HG02884 (cell line): Measurements from ENCODE around the gene TLX1.

Source experiments
- ATAC-seq: cut with Tn5 transposase; IDR thresholded peaks from one replicate; pipeline ENCODE4 v1.9.1; 2021; ENCODE audit warnings: mild to moderate bottlenecking, moderate library complexity; ENCODE audit not compliant: unreplicated experiment

TLX1 gene

DNA sequence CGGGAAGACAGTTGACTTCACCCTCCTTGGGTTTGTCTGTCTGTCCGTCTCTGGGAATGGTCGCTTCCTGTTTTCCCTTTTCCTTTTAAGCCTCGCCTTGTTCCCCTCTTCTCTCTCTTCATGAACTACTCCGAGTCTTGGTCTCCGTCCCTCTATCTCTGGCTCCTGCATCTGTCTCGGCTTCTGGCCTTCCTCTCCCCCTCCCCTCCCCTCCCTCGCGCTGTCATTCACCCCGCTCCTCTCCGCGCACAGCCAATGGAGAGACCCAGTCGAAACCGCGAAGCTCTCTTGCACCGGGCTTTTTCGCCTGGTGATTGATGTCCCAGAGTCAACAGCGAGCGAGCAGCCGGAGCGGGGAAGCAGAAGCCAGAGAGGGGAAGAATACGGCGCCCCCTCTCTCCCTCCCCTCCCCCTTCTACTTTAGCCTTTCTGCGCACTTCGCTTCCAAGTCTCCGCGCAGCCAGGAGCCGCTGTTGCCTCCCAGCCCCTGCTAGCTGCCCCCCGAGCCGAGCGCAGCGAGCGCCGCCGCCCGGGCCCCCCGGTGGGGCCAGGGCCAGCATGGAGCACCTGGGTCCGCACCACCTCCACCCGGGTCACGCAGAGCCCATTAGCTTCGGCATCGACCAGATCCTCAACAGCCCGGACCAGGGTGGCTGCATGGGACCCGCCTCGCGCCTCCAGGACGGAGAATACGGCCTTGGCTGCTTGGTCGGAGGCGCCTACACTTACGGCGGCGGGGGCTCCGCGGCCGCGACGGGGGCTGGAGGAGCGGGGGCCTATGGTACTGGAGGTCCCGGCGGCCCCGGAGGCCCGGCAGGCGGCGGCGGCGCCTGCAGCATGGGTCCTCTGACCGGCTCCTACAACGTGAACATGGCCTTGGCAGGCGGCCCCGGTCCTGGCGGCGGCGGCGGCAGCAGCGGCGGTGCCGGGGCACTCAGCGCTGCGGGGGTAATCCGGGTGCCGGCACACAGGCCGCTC, at the start of gene TLX1:
TLX1 (plus strand) TSS at position 317 of the 978 bp plus-strand sequence; CDS start at position 559, 242 bp downstream.
- no peak for ATAC-seq

DNA sequence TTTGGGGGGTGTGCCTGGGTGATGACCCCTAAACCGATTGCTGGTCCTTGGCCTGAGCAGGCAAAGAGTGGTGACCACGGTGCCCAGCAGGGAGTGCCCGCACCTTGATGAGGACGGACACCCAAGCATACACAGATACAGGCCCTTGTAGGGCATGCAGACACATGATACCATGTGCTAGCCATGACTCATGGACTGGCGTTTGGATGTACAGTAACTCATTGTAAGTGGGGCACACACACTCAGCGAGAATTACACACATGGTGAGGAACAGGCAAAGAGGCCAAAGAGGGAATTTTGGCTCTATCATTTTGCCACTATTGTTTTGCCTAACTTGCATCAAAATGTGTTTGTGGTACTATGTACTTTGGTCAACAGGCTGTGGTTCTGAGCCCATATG, 45.3 kb upstream of the TLX1 start:
- no peak for ATAC-seq

DNA sequence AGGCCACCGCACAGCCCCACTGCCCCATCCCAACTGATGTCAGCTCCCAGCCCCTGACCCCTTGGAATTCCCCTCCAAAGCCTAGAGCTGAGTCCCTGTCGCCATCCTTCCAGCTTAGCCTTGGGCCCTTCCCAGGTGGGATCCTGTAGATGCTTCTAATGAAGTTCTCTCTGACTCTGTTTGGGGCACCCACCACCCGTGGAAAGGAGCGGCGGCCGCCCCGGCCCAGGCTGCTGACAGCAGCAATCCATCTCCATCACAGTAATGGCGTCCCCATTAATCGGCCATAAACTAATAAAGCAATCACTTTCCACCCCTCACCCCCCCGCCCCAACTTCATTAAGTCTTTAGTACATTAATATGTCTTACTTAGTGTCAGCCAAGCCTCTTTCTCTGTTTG, 43.7 kb upstream of the TLX1 start:
- ATAC-seq, result no peak

DNA sequence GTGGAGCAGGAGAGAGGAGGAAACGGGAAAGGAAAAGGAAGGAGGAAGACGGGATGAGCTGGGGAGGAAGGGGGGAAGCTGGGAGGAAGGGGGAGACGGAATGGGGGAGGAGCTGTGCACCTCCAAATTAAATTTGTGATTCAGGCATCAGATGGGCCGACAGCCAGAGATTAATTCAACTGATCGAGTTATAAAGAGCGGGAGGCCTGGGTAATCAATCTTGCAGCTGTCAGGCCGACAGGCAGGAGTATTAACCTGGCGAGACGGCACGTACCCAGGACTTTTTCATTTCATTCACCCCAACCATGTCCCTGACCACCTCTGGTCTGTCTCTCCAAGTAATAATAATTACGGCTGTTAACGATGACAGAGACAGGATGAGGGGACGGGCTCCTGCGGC, 43.1 kb upstream of the TLX1 start:
- no peak for ATAC-seq

DNA sequence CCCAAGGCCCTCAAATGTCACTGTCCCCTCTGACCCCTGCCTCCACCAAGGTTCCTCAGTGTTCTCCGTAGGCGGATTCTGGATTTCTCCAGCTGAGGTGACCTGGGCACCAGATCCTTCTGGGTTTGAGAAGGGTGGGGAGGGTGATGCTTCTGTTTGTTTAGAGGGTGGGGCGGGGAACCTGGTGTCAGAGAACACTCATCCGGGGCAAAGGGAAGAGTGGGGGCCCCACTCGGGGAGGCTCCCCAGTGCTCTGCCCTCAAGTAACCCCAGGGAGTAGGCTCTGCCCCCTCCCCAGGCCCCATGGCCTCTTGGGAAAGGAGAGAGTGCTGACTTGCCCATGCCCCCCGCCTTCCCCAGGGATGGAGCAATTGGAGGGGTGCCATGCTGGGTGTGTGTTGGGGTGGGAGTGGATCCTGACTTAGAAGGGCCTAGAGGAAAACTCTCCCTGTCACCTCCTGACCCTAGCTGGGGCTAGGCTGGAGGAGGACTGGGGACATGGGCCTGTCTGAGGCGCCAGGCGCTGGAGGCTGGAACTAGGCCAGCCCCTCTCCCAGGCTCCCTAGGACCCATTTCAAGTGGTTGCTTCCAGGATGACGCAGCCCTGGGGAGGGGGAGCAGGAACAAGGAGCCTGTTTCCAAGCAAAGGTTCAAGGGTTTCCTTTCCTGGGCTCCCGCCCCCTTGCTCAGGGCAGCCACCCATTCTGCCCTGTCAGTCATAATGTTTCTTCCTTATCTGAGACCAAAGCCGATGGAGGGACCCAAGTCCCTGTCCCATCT, 41.4 kb upstream of the TLX1 start:
- no peak for ATAC-seq

DNA sequence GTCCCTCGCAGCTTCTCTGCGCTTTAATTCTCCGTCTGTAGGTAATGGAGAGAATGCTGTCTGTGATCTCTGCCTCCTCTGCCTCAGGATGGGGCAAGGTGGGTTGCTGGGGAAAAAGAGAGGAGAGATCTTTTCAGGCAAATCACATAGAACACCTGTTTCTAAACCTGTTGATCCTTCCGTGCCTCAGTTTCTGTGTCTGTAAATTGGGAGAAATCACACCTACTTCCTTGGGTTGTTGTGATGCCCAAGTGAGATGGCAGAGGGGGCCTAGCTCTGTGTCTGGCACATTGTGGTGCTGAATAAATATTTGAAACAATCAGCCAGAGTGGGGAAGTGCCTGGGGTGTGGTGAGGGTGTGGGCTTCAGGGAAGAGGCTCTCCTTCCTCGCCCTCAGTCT, 40.5 kb upstream of the TLX1 start:
- no peak for ATAC-seq

DNA sequence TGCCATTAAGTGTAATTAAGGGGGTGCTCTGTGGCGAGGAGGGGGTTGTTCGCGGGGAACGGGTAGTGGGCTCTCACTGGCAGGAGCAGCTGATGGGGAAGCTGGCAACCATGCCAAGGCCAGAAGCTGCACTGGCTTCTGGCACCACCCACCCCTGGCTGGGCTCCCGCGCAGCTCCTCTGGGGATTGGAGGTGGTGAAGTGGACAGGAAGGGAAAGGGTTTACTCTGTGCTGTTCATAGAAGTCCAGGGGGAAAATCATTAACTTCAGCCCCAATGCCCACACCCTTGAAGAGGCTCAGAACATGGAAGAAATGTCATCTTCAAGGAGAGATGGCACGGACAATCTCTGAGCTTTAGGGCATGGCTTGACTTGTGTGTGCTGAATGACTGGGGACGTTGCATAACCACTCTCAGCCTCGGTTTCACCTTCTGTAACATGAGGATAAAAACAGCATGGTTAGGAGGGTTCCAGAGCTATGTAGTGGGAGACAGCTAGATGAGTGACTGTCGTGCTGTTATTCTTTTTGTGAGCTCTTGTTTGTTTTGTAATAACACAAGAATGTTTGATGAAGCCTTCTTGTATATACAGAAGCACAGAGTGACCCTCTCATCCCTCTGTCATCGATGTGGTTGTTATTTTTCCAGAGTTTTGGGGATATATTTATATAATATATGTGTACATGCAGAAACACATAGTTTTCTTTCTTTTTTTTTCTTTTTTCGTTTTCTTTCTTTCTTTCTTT, 39.4 kb upstream of the TLX1 start:
- no peak for ATAC-seq

DNA sequence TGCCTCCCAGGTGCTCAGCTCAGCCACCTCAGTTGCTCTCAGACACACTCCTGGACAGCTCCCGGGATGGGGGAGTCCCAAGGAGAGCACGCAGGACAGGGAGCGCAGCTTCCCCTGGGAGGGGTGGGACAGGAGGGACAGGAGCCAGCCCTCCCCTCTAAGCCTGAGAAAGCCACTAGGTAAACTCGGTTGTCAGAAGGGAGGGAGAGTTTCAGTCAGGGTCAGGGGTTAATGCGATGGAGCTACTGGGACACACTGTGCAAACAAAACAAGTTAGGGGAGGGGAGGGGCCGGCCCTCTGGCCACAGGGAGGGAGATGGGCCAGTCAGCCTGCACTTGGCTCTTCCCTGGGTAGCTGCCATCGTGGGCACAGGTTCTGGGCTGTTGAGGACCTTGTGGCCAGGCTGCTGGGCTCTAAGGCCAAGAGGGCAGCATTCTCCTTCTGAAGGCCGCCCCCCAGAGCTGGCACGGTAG, 38.2 kb upstream of the TLX1 start:
- no peak for ATAC-seq

DNA sequence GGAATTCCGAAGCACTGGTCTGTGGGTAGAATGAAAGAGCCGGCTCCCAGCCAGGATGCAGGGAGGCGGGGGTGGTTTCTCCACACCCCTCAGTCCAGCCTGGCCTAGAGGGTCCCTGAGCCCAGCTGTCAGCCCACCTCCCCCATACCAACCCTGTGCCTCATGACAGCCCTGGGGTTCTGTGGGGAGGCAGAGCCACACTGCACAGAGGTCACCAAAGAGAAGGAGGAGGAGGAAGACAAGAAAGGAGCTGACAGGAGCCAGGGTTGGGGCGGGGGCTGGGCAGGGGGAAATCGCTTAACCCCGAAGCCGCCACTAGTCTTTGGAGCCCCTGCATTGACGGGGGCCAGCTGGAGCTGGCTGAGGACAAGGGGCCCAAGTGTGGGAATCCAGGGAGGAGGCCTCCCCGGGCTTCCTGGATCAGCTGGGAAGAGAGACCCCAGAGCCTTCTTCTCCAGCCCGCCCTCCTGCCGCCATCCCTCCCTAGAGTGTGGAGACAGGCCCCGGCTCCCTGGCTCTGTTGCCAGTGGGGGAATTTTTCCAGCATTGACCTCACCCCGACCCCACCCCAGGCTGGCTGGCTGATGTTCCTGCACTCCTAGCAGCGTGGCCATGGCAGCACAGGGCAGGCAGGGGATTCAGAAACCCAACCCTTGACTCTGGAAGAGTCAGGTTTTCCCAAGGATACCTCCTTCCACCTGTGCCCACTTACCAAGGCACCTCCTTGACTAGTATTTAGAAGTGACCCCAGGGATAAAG, 36.8 kb upstream of the TLX1 start:
- ATAC-seq, result no peak

DNA sequence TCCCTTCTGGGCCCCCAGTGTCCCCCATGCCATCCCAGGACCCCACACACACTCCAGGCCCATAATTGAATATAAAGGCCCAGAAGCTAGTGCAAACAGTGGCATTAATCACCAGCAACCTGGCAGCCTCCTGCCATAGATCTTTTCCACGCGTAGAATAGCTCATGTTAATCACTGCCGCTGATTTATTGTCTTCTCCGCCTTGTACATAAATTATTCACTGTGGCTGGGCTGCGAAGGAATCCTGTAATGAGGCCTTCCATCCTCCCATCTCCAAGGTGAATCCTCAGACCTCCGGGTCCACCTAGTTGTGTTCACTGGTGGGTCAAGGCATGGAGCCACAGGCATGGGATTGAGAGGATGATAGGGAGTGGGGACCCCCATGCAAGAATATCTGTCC, 36.1 kb upstream of the TLX1 start:
- no peak for ATAC-seq

DNA sequence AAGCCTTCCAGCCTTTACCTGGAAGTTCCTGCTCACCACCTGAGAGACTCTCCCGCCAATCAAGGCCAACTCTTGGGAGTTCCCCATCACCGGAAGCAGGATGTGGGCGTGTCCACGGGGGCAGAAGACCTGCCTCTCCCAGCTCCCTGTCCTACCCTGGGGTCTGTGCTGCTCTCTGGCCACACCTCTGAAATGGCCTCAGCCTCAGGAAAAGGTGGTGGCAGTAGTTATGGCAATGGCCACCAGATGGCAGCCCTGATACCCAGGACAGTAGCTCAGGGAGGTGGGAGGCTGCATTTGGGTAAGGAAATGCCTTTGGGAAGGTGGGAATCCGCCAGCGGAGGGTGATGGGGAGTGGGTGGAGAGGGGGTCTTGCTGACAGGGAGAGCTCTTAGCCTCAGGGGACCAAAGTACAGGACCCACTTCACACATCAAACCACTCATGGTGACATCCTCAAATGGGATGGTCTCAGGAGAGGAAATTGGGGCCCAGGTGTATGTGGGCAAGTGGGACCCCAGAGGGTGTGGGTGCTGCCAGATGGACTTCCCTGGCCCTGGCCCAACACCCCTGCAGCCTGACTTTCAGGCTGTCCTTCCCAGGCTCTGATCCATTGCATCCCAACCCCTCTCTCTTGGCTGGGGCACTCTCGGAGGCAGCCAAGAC, 35.4 kb upstream of the TLX1 start:
- no peak for ATAC-seq

DNA sequence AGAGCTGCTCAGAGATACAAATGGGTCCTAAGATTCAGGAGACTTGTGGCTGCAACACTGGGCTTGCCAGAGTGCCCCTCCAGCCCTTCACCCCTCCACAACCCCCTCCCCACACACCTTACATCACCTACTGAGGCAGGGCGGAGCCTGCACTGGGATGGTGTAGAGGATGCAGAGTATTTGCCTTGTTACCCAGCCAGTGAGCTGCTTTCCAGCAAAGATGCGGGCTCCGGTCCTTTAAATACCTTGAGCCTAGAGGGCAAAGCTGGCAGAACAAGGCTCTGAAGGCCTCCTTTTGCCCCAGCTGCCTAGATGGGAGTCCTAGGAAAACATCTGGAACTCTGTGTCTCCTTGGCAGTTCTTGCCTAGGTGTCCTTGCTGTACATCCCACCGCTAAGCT, 34.7 kb upstream of the TLX1 start:
- ATAC-seq, result no peak

DNA sequence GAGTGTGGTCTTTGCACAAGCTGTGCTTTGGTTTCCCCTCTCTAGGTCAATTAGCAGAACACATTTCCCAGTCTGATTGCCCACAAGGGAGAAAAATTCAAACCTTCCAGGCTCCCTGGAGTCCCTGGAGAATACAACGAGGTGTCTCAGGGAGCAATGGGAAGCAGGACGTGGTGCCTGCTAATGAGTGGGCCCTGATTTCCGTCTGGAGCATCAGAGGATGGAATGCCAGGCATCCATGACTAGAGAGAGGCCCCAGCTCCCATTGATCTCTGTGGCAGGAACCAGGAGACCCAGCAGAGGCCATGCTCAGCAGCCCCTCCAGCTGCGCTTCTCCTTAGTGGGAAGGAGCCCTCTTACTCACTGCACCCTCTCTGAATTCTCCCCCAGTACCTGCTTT, 33.2 kb upstream of the TLX1 start:
- no peak for ATAC-seq

DNA sequence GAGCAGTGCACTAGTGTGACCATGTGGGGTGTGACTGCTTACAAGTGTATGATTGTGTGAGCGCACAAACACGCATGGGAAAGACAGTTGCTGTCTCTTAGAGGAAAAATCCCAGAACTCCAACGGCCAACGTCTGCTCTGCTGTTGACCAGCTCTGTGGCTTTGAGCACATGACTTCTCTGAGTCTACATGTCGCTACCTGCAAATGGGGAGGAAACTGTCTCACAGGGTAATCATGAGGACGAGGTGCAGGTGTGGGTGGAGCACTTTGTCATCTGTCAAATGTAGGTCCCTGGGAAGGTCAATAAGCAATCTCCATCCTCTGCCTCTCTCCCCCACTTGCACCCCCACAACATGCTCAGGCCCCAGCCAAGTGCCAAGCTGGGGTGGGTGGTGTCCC, 31.2 kb upstream of the TLX1 start:
- ATAC-seq, result no peak

DNA sequence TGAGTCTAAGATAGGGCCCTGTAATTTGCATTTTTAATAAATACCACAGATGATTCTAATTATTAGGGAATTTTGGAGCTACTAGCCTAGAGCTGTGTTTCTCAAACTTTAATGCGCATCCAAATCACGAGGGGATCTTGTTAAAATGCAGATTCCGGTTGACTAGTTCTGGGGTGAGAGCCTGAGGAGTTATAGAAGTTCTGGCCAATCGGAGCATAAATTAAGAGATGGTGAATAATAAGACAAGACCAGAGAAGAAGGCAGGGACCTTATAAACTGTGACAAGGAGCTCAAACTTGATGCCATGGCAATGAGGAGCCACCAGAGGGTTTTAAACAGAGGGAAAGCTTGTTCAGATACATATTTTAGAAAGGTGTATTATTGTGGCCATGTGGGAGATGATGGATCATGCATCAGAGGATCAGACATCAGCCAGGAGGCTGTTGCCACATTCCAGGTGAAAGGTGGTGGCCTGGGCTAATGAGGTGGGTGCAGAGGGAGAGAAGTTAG, 29.7 kb upstream of the TLX1 start:
- no peak for ATAC-seq

DNA sequence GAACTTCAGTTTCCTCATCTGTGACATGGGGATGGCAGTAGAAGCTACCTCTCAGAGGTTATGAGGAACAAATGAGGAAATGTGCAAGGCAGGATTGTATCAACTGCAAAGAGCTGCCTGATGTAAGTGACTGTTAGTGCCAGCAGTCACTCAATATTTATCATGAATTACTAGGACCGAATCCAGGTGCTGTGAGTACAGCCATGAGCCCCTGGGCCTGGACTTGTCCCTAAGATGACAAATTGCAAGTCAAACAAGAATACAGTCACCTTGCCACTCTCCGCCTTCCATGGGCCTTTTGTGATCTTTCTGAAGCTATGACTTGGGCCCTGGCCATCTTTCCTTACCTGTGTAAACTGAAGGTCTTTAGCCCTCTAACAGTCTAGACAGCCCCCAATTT, 27.7 kb upstream of the TLX1 start:
- no peak for ATAC-seq

DNA sequence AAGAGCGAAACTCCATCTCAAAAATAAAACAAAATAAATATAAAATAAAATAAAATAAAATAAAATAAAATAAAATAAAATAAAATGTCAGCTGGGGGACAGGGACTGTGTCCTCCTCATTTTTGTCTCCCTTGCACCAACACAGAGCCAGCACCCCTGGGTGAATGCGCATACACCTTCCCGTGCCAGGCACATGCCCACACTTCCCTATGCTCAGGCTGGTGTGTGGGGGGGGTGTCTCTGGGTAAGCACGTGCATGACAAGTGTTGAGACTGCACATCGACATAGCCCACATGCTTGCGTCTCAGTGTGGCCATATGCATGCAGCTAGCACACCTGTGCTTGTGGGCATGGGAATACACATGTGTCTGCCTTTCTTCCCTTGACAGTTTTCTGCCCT, 24.7 kb upstream of the TLX1 start:
- ATAC-seq, result no peak

DNA sequence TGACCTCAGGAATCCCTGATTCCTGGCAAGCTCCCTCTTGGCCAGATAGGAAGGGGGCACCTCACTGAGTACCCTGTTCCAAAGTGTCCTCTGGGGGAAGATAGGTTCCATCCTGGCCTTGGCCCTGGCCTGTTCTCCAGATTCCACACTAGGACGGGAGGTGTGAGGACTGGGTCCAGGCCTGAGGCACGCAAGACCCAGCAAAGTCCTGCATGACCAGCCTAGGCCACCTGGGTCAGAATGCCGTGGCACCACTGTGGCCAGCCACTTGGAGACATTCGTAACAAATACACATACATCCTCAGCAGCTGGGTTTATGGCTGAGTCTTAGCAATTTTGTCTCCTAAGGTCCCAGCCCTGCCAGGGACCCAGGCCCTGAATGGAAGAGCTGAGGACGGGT, 23.3 kb upstream of the TLX1 start:
- ATAC-seq, result no peak

DNA sequence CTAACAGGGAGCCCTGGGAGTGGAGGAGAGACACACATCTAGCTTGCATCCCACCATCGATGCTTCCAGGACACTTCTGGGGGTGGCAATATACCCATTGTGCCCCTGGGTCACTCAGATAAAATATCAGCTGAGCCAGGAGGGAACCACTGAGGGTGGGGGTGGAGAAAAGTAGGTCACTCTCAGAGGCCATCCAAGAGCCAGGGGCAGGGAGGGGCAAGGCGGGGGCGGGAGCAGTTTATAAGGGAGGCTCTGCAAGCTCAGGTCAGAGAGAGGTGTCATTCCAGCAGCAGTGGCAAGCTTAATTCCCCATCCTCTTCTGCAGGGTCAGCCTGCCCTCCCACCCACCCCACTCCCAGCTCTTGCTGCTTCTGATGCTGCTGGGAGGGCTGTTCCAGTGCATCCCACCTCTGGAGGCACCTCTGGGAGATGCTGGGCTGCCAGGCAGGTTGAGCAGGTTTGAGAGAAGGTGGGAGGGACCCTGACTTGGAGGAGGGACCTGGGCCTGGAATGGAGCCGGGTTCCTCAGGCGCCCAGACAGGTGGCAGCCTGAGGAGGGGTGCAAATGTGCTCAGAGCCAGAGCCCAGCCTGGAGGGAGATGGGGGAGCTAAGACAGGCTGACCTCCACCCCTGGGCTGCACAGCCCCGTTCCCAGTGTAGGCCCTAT, 20.1 kb upstream of the TLX1 start:
- ATAC-seq, result no peak
